ENCODE data around the gene TTLL3. TPM values are rescaled to one million over a fixed set of nuclear protein-coding genes. Genes with fewer than 3 reads are reported as not detected.
A peak's percentile ranks its signal among the peaks of the same experiment; 100 is the strongest.

TTLL3 gene
- polyA plus RNA-seq, 1 donor (not counting 4 experiments of a cell fraction or from before 2014, with no cell fraction given), result 11.3 TPM

GRCh38 chr3:9884555-9885165 is 74.6 kb downstream of the TTLL3 start:
- H3K9me3 ChIP-seq (ENCODE audit: control insufficient read depth, low read depth, low read length), result no peaks in the 10 kb centered on the region
- H3K4me2 ChIP-seq (ENCODE audit: control insufficient read depth, extremely low read depth, insufficient read depth, low read depth, low read length), result peak overlapping the region; percentile 75
- H3K36me3 ChIP-seq (ENCODE audit: control insufficient read depth in 2 of 2, extremely low read depth in 1 of 2, insufficient read depth in 2 of 2, low read length in 2 of 2), result no peaks in the 10 kb centered on the region
- peak in 1 of 3 experiments; percentile 19 for TF ChIP-seq CTCF (optimal IDR thresholded peaks at IDR 0.05 in 1 of 3, IDR thresholded peaks at IDR 0.05 in 1 of 3, conservative IDR thresholded peaks at IDR 0.05 in 1 of 3; ENCODE audit: extremely low read depth in 1 of 3, insufficient read depth in 2 of 3, low read length in 3 of 3)
- no peak for TF ChIP-seq EZH2 (IDR thresholded peaks at IDR 0.05; ENCODE audit: low read length)
- peak overlapping the region; percentile 15 for H2AFZ ChIP-seq (ENCODE audit: control insufficient read depth, low read length)
- dilution Hi-C loops (cut with MboI; ENCODE audit: extremely low pct_ligation_motif_present, low sequenced_read_pairs), result no loop called here
- no peaks in the 10 kb centered on the region for H3K27me3 ChIP-seq (ENCODE audit: control insufficient read depth, extremely low read depth, insufficient read depth, low read length)
- H3K4me1 ChIP-seq (ENCODE audit: control insufficient read depth, extremely low read depth, insufficient read depth, low read length), result peaks cover 21% of the 10 kb centered on the region
- H3K27ac ChIP-seq (ENCODE audit: control insufficient read depth, insufficient read depth, low read length), result peak overlapping the region; percentile 84
- DNase-seq (ENCODE audit: low read depth, low spot score), result peak; percentile 66
- H3K9me1 ChIP-seq (ENCODE audit: control insufficient read depth, extremely low read depth, insufficient read depth, low read length), result no peaks in the 10 kb centered on the region
- no peaks in the 10 kb centered on the region for H3K79me2 ChIP-seq (ENCODE audit: control insufficient read depth, insufficient read depth, low read length)
- H3K4me3 ChIP-seq (ENCODE audit: control insufficient read depth in 2 of 3, extremely low read depth in 1 of 3, insufficient read depth in 2 of 3, low read depth in 1 of 3, low read length in 3 of 3), result peak overlapping the region in 2 of 3 experiments; percentile 2 to 3
- peak; percentile 69 for FAIRE-seq
- H3K9ac ChIP-seq (ENCODE audit: control insufficient read depth, extremely low read depth, insufficient read depth, low read length), result peak overlapping the region; percentile 31
- no peaks in the 10 kb centered on the region for H4K20me1 ChIP-seq (ENCODE audit: control insufficient read depth, extremely low read depth, insufficient read depth, low read length)

Other genes with a start within 250 kb of the TTLL3 start
- gene MTMR14, start 160.8 kb upstream of the TTLL3 start, polyA plus RNA-seq, result 23.6 to 29.3 TPM (median 28.2 TPM) in 3 replicates
- not detected in 3 replicates for gene CPNE9, start 106.4 kb upstream of the TTLL3 start, polyA plus RNA-seq
- gene BRPF1, start 78.5 kb upstream of the TTLL3 start, polyA plus RNA-seq, result 7.9 to 9.4 TPM (median 8.0 TPM) in 3 replicates
- gene OGG1, start 60.3 kb upstream of the TTLL3 start, polyA plus RNA-seq, result 14.5 to 17.5 TPM (median 14.6 TPM) in 3 replicates
- 1.1 to 2.4 TPM (median 2.3 TPM) in 3 replicates for gene CAMK1, start 40.3 kb upstream of the TTLL3 start, polyA plus RNA-seq
- 29.6 to 43.7 TPM (median 38.3 TPM) in 3 replicates for gene TADA3, start 17.8 kb upstream of the TTLL3 start, polyA plus RNA-seq
- 161 to 325 TPM (median 173 TPM) in 3 replicates for gene ARPC4, start 17.2 kb upstream of the TTLL3 start, polyA plus RNA-seq
- 31.5 to 39.0 TPM (median 37.6 TPM) in 3 replicates for gene RPUSD3, start 33.7 kb downstream of the TTLL3 start, polyA plus RNA-seq
- gene CIDEC, start 70.0 kb downstream of the TTLL3 start, polyA plus RNA-seq, result not detected in 3 replicates
- 45.1 to 61.1 TPM (median 48.0 TPM) in 3 replicates for gene JAGN1, start 80.3 kb downstream of the TTLL3 start, polyA plus RNA-seq
- 10.7 to 24.4 TPM (median 16.0 TPM) in 3 replicates for gene IL17RE, start 92.6 kb downstream of the TTLL3 start, polyA plus RNA-seq
- gene IL17RC, start 106.8 kb downstream of the TTLL3 start, polyA plus RNA-seq, result 6.3 to 12.7 TPM (median 7.4 TPM) in 3 replicates
- 11.2 to 19.2 TPM (median 17.1 TPM) in 3 replicates for gene CRELD1, start 123.6 kb downstream of the TTLL3 start, polyA plus RNA-seq
- 0.22 to 0.49 TPM (median 0.41 TPM) in 3 replicates for gene PRRT3, start 142.1 kb downstream of the TTLL3 start, polyA plus RNA-seq
- 106 to 160 TPM (median 120 TPM) in 3 replicates for gene EMC3, start 176.6 kb downstream of the TTLL3 start, polyA plus RNA-seq
- gene FANCD2, start 216.2 kb downstream of the TTLL3 start, polyA plus RNA-seq, result 3.4 to 20.8 TPM (median 12.5 TPM) in 3 replicates